DND-41 (cell line): ENCODE results near the gene TTC5.

Source experiments
- CTCF ChIP-seq: IDR thresholded peaks from 2 replicates; pipeline ENCODE4 v1.5.1; 2012; ENCODE audit warnings: borderline replicate concordance, low read length, moderate library complexity, mild to moderate bottlenecking; ENCODE audit not compliant: poor library complexity, severe bottlenecking; ENCODE audit errors: extremely low read depth
- EZH2 ChIP-seq: IDR thresholded peaks from 3 replicates; pipeline ENCODE4 v1.6.1; 2012; ENCODE audit warnings: borderline replicate concordance, low read depth, mild to moderate bottlenecking, moderate library complexity, low read length, inconsistent platforms; ENCODE audit not compliant: severe bottlenecking

GRCh38 chr14:20343862-20344220 lies 38.1 kb upstream of the TTC5 start:
- no peak for TF ChIP-seq CTCF
- no peak for TF ChIP-seq EZH2
